GM12878 (cell line): ENCODE results near the gene MYO10. TPM values are rescaled to one million over a fixed set of nuclear protein-coding genes. Genes with fewer than 3 reads are reported as not detected.

Source experiments
- ATAC-seq: fragments of 200-7000 bp; cut with Tn5 transposase; 3 replicates; pipeline ENCODE4 v1.9.1; 2020; ENCODE audit warnings: mild to moderate bottlenecking, moderate library complexity
- BruUV-seq: library from RNA; stranded (reverse); fragments of 400-500 nt; replicated peaks from 2 replicates; lab custom pipeline; 2021; lab: Mats Ljungman, UMichigan
- CTCF ChIA-PET: fragments of 300-600 bp; sonication (Branson Sonifier 250); formaldehyde crosslinking; extraction: SDS; loops from one replicate; lab custom pipeline; 2021; ENCODE audit warnings: inconsistent platforms; lab: Yijun Ruan, JAX
- POLR2A ChIA-PET: fragments of 350-600 bp; formaldehyde crosslinking; extraction: SDS; loops from one replicate; lab custom pipeline; 2021; ENCODE audit warnings: inconsistent platforms; lab: Charles Lee
- RAD21 ChIA-PET: fragments of 300-600 bp; sonication (Branson Sonifier 250); formaldehyde crosslinking; loops from one replicate; lab custom pipeline; 2023; ENCODE audit warnings: antibody characterized with exemption; ENCODE audit not compliant: unreplicated experiment; lab: Charles Lee
- SMC1A ChIA-PET: fragments of 300-600 bp; sonication (Branson Sonifier 250); formaldehyde crosslinking; loops from one replicate; lab custom pipeline; 2023; ENCODE audit not compliant: unreplicated experiment, uncharacterized antibody; lab: Charles Lee
- DNase-seq: peaks from one replicate; pipeline ENCODE4 v3.0.0-alpha.2; 2011; ENCODE audit warnings: low read depth, low spot score
- FAIRE-seq: peaks from 3 replicates; lab custom pipeline; 2011; peaks lifted over from hg19 to GRCh38; lab: Jason Lieb, UNC
- H2AFZ ChIP-seq: 2 replicates; pipeline ENCODE4 v1.6.0; 2011; ENCODE audit warnings: low read depth, low read length, control low read depth; ENCODE audit not compliant: control insufficient read depth
- H3K27ac ChIP-seq: 2 replicates; pipeline ENCODE4 v1.5.1; 2011; ENCODE audit warnings: control low read depth; ENCODE audit not compliant: control insufficient read depth, insufficient read depth
- H3K27me3 ChIP-seq, 2 experiments: replicated peaks in 1 of 2; 2 replicates each; pipeline versions ENCODE4 v1.6.0 to v1.6.1; 2011; ENCODE audit warnings: low read length in 1 of 2; ENCODE audit not compliant: control insufficient read depth in 2 of 2, insufficient read depth in 2 of 2
- H3K36me3 ChIP-seq, 2 experiments: 2 replicates each; pipeline ENCODE4 v1.5.1; 2011; ENCODE audit warnings: low read length in 1 of 2; ENCODE audit not compliant: control insufficient read depth in 2 of 2, insufficient read depth in 2 of 2
- H3K4me1 ChIP-seq: 2 replicates; pipeline ENCODE4 v1.6.1; 2011; ENCODE audit warnings: mild to moderate bottlenecking, low read length, moderate library complexity, mixed read lengths; ENCODE audit not compliant: control insufficient read depth, insufficient read depth
- H3K4me2 ChIP-seq: 2 replicates; pipeline ENCODE4 v1.6.0; 2011; ENCODE audit warnings: control low read depth; ENCODE audit not compliant: control insufficient read depth, insufficient read depth
- H3K4me3 ChIP-seq: fragments of 200-600 bp; sonication (generic); 2 replicates; pipeline ENCODE4 v1.5.1; 2016
- H3K79me2 ChIP-seq: 2 replicates; pipeline ENCODE4 v1.6.0; 2011; ENCODE audit warnings: low read length; ENCODE audit not compliant: control insufficient read depth, insufficient read depth
- H3K9ac ChIP-seq: 2 replicates; pipeline ENCODE4 v1.8.0; 2011; ENCODE audit warnings: low read length, control low read depth, mixed read lengths; ENCODE audit not compliant: control insufficient read depth, insufficient read depth
- H3K9me3 ChIP-seq: replicated peaks from 3 replicates; pipeline ENCODE4 v1.5.1; 2011; ENCODE audit warnings: mild to moderate bottlenecking, low read length; ENCODE audit not compliant: control insufficient read depth, insufficient read depth
- H4K20me1 ChIP-seq: 2 replicates; pipeline ENCODE4 v1.6.0; 2011; ENCODE audit not compliant: control insufficient read depth, insufficient read depth
- BACH1 ChIP-seq: fragments of 450-650 bp; IDR thresholded peaks from 2 replicates; pipeline ENCODE4 v1.6.1; 2017; ENCODE audit warnings: mild to moderate bottlenecking, borderline replicate concordance
- CBX3 ChIP-seq: fragments of 200-600 bp; sonication (generic); IDR thresholded peaks from 2 replicates; pipeline ENCODE4 v1.6.1; 2016; ENCODE audit warnings: low read depth, borderline replicate concordance
- CHD1 ChIP-seq: IDR thresholded peaks from 2 replicates; pipeline ENCODE4 v1.6.1; 2012; ENCODE audit warnings: low read depth, low read length, improper control_type of control experiment
- IKZF1 ChIP-seq: fragments of 450-650 bp; conservative IDR thresholded peaks from 2 replicates; pipeline ENCODE4 v1.6.1; 2017; ENCODE audit warnings: antibody characterized with exemption, mild to moderate bottlenecking
- MEF2A ChIP-seq: IDR thresholded peaks from 2 replicates; pipeline ENCODE4 v1.6.1; 2011; ENCODE audit warnings: low read depth, mild to moderate bottlenecking, low read length, moderate library complexity; ENCODE audit not compliant: insufficient read depth
- MTA2 ChIP-seq: fragments of 450-650 bp; IDR thresholded peaks from 2 replicates; pipeline ENCODE4 v1.6.1; 2016; ENCODE audit warnings: low read depth, mild to moderate bottlenecking, moderate library complexity
- MTA3 ChIP-seq: IDR thresholded peaks from 2 replicates; pipeline ENCODE4 v1.6.1; 2012; ENCODE audit warnings: low read length, inconsistent platforms, borderline replicate concordance
- NFYB ChIP-seq: IDR thresholded peaks from 2 replicates; pipeline ENCODE4 v1.6.1; 2011; ENCODE audit warnings: low read depth, mild to moderate bottlenecking, low read length, improper control_type of control experiment, moderate library complexity; ENCODE audit not compliant: insufficient read depth
- PAX5 ChIP-seq: IDR thresholded peaks from 2 replicates; pipeline ENCODE4 v1.6.1; 2011; ENCODE audit warnings: low read depth, low read length, borderline replicate concordance
- PAX8 ChIP-seq: fragments of 450-650 bp; IDR thresholded peaks from 2 replicates; pipeline ENCODE4 v1.6.1; 2017; ENCODE audit warnings: mild to moderate bottlenecking, moderate library complexity
- SKIL ChIP-seq: fragments of 450-650 bp; IDR thresholded peaks from 2 replicates; pipeline ENCODE4 v1.6.1; 2017; ENCODE audit warnings: mild to moderate bottlenecking, low read depth, inconsistent platforms; ENCODE audit not compliant: poor library complexity, severe bottlenecking
- TAF1 ChIP-seq: IDR thresholded peaks from 2 replicates; pipeline ENCODE4 v1.6.1; 2011; ENCODE audit warnings: mild to moderate bottlenecking, low read depth, low read length, borderline replicate concordance
- TCF7 ChIP-seq: IDR thresholded peaks from 2 replicates; pipeline ENCODE4 v1.6.1; 2014; ENCODE audit warnings: antibody characterized with exemption, borderline replicate concordance
- ZBED1 ChIP-seq: IDR thresholded peaks from 2 replicates; pipeline ENCODE4 v1.6.1; 2016; ENCODE audit warnings: borderline replicate concordance
- ZNF622 ChIP-seq: fragments of 450-650 bp; IDR thresholded peaks from 2 replicates; pipeline ENCODE4 v1.6.1; 2017; ENCODE audit warnings: mild to moderate bottlenecking, inconsistent platforms
- WGBS: methylation state at CpG from one replicate; pipeline ENCODE4 v1.1.6; 2016; ENCODE audit warnings: low lambda C conversion rate; ENCODE audit not compliant: insufficient replicate concordance, insufficient coverage; ENCODE audit errors: missing lambda C conversion rate; 5-methylcytosine and 5-hydroxymethylcytosine counted together
- in situ Hi-C: fragments of 300-500 bp; cut with MboI; formaldehyde crosslinking; loops from 9 replicates; pipeline ENCODE4 v1.14.3; 2018; ENCODE audit warnings: mixed read lengths
- intact Hi-C: fragments of 100-400 bp; cut with micrococcal nuclease; formaldehyde crosslinking; loops from one replicate; pipeline ENCODE4 v1.14.2; 2022; ENCODE audit not compliant: unreplicated experiment
- polyA plus RNA-seq, 11 experiments: library from polyadenylated mRNA; depleted of rRNA in 4 of 11; unstranded in 6 of 11; stranded (reverse) in 5 of 11; fragments of >200 nt; fragmentation: Nextera tagmentation in 4 of 11; fragmentation: Illumina TruSeq in 1 of 11; extraction: Ambion mirVana in 4 of 11; extraction: Trizol in 1 of 11; gene quantifications; 1 replicate in 1 of 11; 2 replicates in 10 of 11; pipeline versions ENCODE4 v1.2.1 to v1.2.3, GENCODE V29; 2011 to 2016; ENCODE audit warnings: inconsistent platforms in 2 of 11, missing spikeins in 2 of 11, low read depth in 1 of 11
- total RNA-seq, 4 experiments: library from RNA; depleted of rRNA in 3 of 4; stranded (reverse); fragments of >200 nt in 3 of 4; fragmentation: Illumina TruSeq in 1 of 4; extraction: Trizol in 1 of 4; gene quantifications; 2 replicates each; pipeline versions ENCODE4 v1.2.1 to v1.2.3, GENCODE V29; 2013 to 2021
- TF ChIP-seq, protein P1 (sequence below): fragments of 450-650 bp; IDR thresholded peaks from 2 replicates; pipeline ENCODE4 v1.6.1; 2017; ENCODE audit warnings: borderline replicate concordance
- TF ChIP-seq, protein P2 (sequence below): IDR thresholded peaks from 2 replicates; pipeline ENCODE4 v1.6.1; 2011; ENCODE audit warnings: low read depth, low read length, improper control_type of control experiment, borderline replicate concordance

Gene MYO10
- total and polyA plus RNA-seq, 10 of the 15 experiments (the other 5 are each of a cell fraction or from before 2014, with no cell fraction given) = 0.02 to 0.77 (median 0.17) TPM

- H3K79me2 ChIP-seq = no peaks in the 10 kb centered on the region
- no peak overlapping the region for H2AFZ ChIP-seq
- H3K4me3 ChIP-seq = no peak overlapping the region
- TF ChIP-seq, protein P1, sequence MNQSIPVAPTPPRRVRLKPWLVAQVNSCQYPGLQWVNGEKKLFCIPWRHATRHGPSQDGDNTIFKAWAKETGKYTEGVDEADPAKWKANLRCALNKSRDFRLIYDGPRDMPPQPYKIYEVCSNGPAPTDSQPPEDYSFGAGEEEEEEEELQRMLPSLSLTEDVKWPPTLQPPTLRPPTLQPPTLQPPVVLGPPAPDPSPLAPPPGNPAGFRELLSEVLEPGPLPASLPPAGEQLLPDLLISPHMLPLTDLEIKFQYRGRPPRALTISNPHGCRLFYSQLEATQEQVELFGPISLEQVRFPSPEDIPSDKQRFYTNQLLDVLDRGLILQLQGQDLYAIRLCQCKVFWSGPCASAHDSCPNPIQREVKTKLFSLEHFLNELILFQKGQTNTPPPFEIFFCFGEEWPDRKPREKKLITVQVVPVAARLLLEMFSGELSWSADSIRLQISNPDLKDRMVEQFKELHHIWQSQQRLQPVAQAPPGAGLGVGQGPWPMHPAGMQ = no peak
- TF ChIP-seq, protein P2, sequence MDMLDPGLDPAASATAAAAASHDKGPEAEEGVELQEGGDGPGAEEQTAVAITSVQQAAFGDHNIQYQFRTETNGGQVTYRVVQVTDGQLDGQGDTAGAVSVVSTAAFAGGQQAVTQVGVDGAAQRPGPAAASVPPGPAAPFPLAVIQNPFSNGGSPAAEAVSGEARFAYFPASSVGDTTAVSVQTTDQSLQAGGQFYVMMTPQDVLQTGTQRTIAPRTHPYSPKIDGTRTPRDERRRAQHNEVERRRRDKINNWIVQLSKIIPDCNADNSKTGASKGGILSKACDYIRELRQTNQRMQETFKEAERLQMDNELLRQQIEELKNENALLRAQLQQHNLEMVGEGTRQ = no peak
- TF ChIP-seq TAF1 = no peak
- no peak for TF ChIP-seq CHD1
- no peak for TF ChIP-seq MTA2
- TF ChIP-seq NFYB = no peak
- no peak for TF ChIP-seq MTA3
- TF ChIP-seq ZBED1 = no peak
- no peak for TF ChIP-seq IKZF1
- no peak for TF ChIP-seq SKIL
- TF ChIP-seq BACH1 = no peak
- TF ChIP-seq ZNF622 = no peak
- no peak for TF ChIP-seq CBX3
- TF ChIP-seq MEF2A = no peak
- no peak for TF ChIP-seq TCF7
- TF ChIP-seq PAX5 = no peak
- no peak for TF ChIP-seq PAX8
- POLR2A ChIA-PET = no interaction called here
- WGBS = 41% methylated on average over 13 of the region's 13 CpGs
- SMC1A ChIA-PET = no interaction called here
- no peak overlapping the region for H3K9ac ChIP-seq
- H3K36me3 ChIP-seq = no peaks in the 10 kb centered on the region
- no peak overlapping the region for H3K27ac ChIP-seq
- H3K4me1 ChIP-seq = no peaks in the 10 kb centered on the region
- intact Hi-C loops (no loop called here), in situ Hi-C loops (no loop called here)
- H4K20me1 ChIP-seq = no peaks in the 10 kb centered on the region
- FAIRE-seq = no peak
- no peaks in the 10 kb centered on the region for H3K27me3 ChIP-seq
- no peak for ATAC-seq
- H3K4me2 ChIP-seq = no peak overlapping the region
- H3K9me3 ChIP-seq = no peaks in the 10 kb centered on the region
- no peak for DNase-seq
- RAD21 ChIA-PET = no interaction called here
- BruUV-seq = no TSS peak
- CTCF ChIA-PET = no interaction called here
Measured at GRCh38 chr5:16879650-16880049, 56.4 kb downstream of the MYO10 start.
